ENCODE measurements around the gene GRIA4.

- TF ChIP-seq CTCF (IDR thresholded peaks at IDR 0.05; ENCODE audit: low read depth, low read length, poor library complexity, severe bottlenecking): no peak
- TF ChIP-seq EZH2phosphoT487 (IDR thresholded peaks at IDR 0.05; ENCODE audit: borderline replicate concordance, low read length): no peak
Measured at GRCh38 chr11:105899772-105900171, 289.9 kb downstream of the GRIA4 start.
